HFFc6 (cell line): ENCODE measurements around the gene CHST11. TPM values are rescaled to one million over a fixed set of nuclear protein-coding genes. Genes with fewer than 3 reads are reported as not detected.

Experiments
- DNase-seq: peaks from one replicate; pipeline ENCODE4 v3.0.0-alpha.2; 2018
- H3K27ac Mint-ChIP-seq: 2 replicates; pipeline ENCODE4 v1.8.0; 2020; ENCODE audit warnings: mild to moderate bottlenecking, mixed read lengths
- H3K27me3 Mint-ChIP-seq: 2 replicates; pipeline ENCODE4 v1.8.0; 2021; ENCODE audit warnings: mild to moderate bottlenecking, moderate library complexity, mixed read lengths; ENCODE audit not compliant: insufficient read depth
- H3K36me3 Mint-ChIP-seq: 2 replicates; pipeline ENCODE4 v1.8.0; 2021; ENCODE audit warnings: low read depth, mixed read lengths
- H3K4me1 Mint-ChIP-seq: 2 replicates; pipeline ENCODE4 v1.8.0; 2020; ENCODE audit warnings: low read depth, mixed read lengths
- H3K4me3 Mint-ChIP-seq: 2 replicates; pipeline ENCODE4 v1.8.0; 2020; ENCODE audit warnings: mild to moderate bottlenecking, moderate library complexity, mixed read lengths
- H3K9me3 Mint-ChIP-seq: 2 replicates; pipeline ENCODE4 v1.8.0; 2020; ENCODE audit warnings: mild to moderate bottlenecking, mixed read lengths
- total RNA-seq, 6 experiments: library from RNA; stranded (reverse); fragmentation: NEBNext Ultra II Directional; extraction: Animal tissue kit (Norgen Biotek cat#: 25700); gene quantifications; 2 replicates in 1 of 6; 3 replicates in 5 of 6; pipeline ENCODE4 v1.2.3, GENCODE V29; 2021
- TF ChIP-seq, protein P1 (sequence below): fragments of 200-600 bp; sonication (generic); IDR thresholded peaks from 2 replicates; pipeline ENCODE4 v1.5.0; 2021; ENCODE audit warnings: antibody characterized with exemption, mild to moderate bottlenecking

The CHST11 gene
- total RNA-seq, 6 experiments from 2014 or later = 2.4 to 4.3 (median 3.8) TPM

DNA sequence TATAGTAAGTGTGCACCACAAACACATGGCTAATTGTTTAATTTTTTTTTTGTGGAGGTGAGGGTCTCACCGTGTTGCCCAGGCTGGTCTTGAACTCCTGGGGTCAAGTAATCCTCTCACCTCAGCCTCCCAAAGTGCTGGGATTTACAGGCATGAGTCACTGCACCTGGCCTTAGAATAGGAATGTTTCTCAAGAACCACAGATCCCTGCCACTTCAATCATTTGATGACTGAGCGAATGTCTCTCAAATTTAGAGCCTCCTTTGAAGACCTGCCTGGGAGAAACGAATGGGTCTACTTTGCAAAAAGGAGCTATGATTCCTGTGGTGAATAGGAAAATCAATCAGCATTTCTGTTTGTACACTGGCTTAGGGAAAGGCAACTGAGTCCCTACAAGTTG lies 33.5 kb upstream of the CHST11 start:
- H3K4me1 Mint-ChIP-seq = peaks cover 20% of the 10 kb centered on the region
- no peak overlapping the region for H3K4me3 Mint-ChIP-seq
- DNase-seq = no peak
- peaks cover 42% of the 10 kb centered on the region for H3K27me3 Mint-ChIP-seq
- no peaks in the 10 kb centered on the region for H3K36me3 Mint-ChIP-seq
- H3K27ac Mint-ChIP-seq = no peak overlapping the region
- no peaks in the 10 kb centered on the region for H3K9me3 Mint-ChIP-seq
- TF ChIP-seq, protein P1, sequence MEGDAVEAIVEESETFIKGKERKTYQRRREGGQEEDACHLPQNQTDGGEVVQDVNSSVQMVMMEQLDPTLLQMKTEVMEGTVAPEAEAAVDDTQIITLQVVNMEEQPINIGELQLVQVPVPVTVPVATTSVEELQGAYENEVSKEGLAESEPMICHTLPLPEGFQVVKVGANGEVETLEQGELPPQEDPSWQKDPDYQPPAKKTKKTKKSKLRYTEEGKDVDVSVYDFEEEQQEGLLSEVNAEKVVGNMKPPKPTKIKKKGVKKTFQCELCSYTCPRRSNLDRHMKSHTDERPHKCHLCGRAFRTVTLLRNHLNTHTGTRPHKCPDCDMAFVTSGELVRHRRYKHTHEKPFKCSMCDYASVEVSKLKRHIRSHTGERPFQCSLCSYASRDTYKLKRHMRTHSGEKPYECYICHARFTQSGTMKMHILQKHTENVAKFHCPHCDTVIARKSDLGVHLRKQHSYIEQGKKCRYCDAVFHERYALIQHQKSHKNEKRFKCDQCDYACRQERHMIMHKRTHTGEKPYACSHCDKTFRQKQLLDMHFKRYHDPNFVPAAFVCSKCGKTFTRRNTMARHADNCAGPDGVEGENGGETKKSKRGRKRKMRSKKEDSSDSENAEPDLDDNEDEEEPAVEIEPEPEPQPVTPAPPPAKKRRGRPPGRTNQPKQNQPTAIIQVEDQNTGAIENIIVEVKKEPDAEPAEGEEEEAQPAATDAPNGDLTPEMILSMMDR = no peak

DNA sequence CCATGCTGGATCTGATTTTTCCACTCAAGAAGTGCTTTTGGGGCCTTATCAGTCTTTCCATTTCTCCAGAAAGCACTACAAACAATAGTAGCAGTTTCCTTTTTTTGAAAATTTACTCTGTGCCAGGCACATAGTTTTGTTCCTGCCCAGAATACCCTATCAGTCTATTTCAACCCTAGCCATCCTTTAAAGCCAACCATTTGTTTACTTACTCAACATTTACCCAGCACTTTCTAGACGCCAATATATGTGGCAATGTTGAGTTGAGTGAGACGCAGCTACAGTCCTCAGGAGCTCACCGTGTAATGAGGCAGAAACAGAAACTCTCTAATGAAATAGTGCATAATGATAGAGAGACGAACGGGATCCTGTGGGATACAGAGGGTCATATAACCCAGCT lies 32.9 kb upstream of the CHST11 start:
- no peak overlapping the region for H3K4me3 Mint-ChIP-seq
- no peaks in the 10 kb centered on the region for H3K9me3 Mint-ChIP-seq
- TF ChIP-seq, protein P1 = no peak
- DNase-seq = no peak
- no peak overlapping the region for H3K27ac Mint-ChIP-seq
- H3K36me3 Mint-ChIP-seq = no peaks in the 10 kb centered on the region
- H3K27me3 Mint-ChIP-seq = peaks cover 42% of the 10 kb centered on the region
- H3K4me1 Mint-ChIP-seq = peaks cover 20% of the 10 kb centered on the region

DNA sequence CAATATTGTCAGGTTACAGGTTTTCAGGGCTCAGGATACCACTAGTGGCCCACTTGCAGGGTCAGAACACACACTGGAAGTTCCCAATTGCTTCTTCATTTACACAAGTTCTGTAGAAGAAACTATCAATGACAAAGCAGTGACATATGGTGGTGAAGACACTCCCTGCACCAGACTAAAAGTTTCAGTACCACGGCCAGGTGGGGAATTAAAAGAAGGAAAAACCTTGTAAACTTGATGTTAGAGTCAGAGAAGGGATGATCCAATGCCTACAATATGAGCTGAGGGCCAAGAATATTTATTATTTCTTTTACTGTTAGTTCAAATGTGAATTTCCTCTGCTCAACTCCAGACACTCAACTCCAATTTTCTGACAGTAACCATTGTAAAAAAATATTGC lies 31.8 kb upstream of the CHST11 start:
- no peak for DNase-seq
- Mint-ChIP-seq H3K27ac (no peak overlapping the region), H3K36me3 (no peaks in the 10 kb centered on the region), H3K9me3 (no peaks in the 10 kb centered on the region), H3K27me3 (peaks cover 42% of the 10 kb centered on the region), H3K4me3 (no peak overlapping the region), H3K4me1 (peaks cover 20% of the 10 kb centered on the region)
- TF ChIP-seq, protein P1 = no peak

DNA sequence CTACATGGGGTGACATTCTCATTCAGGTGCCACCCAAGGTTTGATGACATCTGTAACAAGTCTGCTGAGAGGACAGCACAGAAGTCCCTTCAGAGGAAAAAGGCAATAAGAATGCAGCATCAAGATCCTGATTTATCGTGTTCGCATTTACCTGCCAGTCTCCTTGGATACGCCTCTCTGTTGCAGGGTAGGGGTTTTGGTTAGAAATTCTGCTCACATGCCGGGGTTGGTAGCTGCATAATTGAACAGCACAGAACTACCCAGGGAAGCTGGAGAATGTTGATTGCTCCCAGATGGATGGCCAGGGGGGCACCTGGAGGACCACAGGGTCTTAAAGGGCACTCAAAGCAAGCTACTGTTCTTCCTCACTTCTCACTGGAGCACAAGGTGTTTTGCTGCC lies 31.1 kb upstream of the CHST11 start:
- H3K4me3 Mint-ChIP-seq = no peak overlapping the region
- H3K27me3 Mint-ChIP-seq = peaks cover 49% of the 10 kb centered on the region
- DNase-seq = no peak
- TF ChIP-seq, protein P1 = no peak
- no peak overlapping the region for H3K27ac Mint-ChIP-seq
- H3K36me3 Mint-ChIP-seq = no peaks in the 10 kb centered on the region
- H3K4me1 Mint-ChIP-seq = peaks cover 20% of the 10 kb centered on the region
- no peaks in the 10 kb centered on the region for H3K9me3 Mint-ChIP-seq

DNA sequence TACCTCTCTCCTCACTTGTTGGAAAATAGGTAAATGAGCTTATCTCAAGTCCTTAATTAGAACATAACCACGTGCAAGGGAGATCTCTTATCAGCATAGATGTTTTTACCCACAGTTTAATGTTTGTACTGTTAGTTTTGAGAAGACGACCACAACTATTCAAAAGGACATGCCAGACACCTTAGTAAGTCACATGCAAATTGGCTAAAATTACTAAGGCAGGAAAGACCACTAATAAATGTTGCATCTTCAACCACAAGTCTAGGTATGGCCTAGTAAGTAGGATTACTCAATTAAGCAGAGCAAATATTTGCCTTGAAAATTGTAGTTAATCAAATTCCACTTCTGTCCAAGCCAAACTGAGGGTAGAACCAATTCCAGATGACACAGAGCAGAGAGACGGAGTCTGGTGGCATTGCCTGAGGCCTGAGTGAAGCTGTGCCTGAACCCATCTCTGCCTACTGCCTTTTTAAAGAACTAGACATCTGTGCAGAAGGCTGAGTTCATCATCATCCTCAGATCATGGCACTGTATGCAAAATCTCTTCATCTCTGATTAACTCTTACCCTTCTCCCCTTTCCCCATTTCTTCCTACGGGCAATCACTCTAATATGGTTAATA lies 29.7 kb upstream of the CHST11 start:
- H3K27ac Mint-ChIP-seq = no peak overlapping the region
- peaks cover 20% of the 10 kb centered on the region for H3K4me1 Mint-ChIP-seq
- H3K4me3 Mint-ChIP-seq = no peak overlapping the region
- H3K9me3 Mint-ChIP-seq = no peaks in the 10 kb centered on the region
- peaks cover 54% of the 10 kb centered on the region for H3K27me3 Mint-ChIP-seq
- TF ChIP-seq, protein P1 = no peak
- H3K36me3 Mint-ChIP-seq = no peaks in the 10 kb centered on the region
- DNase-seq = peak; percentile 88
